NCI-H1105 treated with DMSO at 0.1 percent for 48 hours (cell line): ENCODE data around the gene IREB2.
"Not testable (repeated sequence)": the region's sequence is repeated elsewhere in the genome, so short reads cannot be mapped to it uniquely, and the experiment has no call there.

Experiments used
- DNase-seq: peaks from one replicate; lab custom pipeline; 2025; lab: John Stamatoyannopoulos, UW

Gene IREB2, protein sequence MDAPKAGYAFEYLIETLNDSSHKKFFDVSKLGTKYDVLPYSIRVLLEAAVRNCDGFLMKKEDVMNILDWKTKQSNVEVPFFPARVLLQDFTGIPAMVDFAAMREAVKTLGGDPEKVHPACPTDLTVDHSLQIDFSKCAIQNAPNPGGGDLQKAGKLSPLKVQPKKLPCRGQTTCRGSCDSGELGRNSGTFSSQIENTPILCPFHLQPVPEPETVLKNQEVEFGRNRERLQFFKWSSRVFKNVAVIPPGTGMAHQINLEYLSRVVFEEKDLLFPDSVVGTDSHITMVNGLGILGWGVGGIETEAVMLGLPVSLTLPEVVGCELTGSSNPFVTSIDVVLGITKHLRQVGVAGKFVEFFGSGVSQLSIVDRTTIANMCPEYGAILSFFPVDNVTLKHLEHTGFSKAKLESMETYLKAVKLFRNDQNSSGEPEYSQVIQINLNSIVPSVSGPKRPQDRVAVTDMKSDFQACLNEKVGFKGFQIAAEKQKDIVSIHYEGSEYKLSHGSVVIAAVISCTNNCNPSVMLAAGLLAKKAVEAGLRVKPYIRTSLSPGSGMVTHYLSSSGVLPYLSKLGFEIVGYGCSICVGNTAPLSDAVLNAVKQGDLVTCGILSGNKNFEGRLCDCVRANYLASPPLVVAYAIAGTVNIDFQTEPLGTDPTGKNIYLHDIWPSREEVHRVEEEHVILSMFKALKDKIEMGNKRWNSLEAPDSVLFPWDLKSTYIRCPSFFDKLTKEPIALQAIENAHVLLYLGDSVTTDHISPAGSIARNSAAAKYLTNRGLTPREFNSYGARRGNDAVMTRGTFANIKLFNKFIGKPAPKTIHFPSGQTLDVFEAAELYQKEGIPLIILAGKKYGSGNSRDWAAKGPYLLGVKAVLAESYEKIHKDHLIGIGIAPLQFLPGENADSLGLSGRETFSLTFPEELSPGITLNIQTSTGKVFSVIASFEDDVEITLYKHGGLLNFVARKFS

GRCh38 chr15:78437762-78438618 lies at the start of gene IREB2:
Gene IREB2, plus strand, starts transcription at chr15:78438216. Its CDS starts 122 bp downstream, at chr15:78438338.
- peak; percentile 92 for DNase-seq

GRCh38 chr15:78388865-78389264 lies 49.2 kb upstream of the IREB2 start:
- DNase-seq = no peak

GRCh38 chr15:78389322-78389721 lies 48.7 kb upstream of the IREB2 start:
- no peak for DNase-seq

DNA sequence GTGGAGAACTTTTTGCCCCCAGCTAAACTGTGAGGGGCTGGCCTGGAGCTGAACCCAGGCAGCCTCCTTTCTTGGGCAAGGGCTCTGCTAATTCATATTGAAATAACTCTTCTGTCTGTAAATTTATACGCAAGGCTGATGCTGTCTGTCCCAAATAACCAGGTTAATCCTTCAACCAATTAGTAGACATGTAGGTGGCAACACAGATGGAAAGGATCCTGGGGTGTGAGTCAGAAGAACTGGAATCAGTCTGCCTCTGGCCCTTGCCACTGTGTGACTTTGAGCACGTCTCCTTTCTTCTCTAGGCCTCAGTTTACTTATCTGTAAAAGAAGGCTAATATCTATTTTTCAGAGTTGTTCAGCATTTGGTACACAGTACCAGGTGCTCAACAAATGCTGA lies 48.3 kb upstream of the IREB2 start:
- no peak for DNase-seq

DNA sequence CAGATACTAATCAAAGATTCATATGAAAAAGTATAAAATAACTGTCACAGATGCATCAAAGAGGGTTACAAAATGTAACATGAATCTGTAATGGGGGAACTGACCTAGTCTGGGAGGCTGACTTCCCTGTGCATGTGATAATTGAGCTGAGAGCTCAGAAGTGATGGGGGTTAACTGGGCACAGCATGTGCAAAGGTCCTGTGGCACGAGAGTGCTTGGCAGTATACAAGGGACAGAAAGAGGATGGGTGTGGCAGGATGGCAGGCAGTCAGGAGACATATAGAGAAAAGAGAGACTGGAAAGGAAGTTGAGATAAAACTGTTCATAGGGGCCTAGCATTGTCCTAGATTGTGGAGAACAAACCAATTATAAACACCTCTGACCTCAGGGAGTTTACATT lies 47.8 kb upstream of the IREB2 start:
- DNase-seq = no peak

- no peak for DNase-seq
Measured at GRCh38 chr15:78390826-78391225, 47.2 kb upstream of the IREB2 start.

GRCh38 chr15:78391781-78392180 lies 46.2 kb upstream of the IREB2 start:
- no peak for DNase-seq

DNA sequence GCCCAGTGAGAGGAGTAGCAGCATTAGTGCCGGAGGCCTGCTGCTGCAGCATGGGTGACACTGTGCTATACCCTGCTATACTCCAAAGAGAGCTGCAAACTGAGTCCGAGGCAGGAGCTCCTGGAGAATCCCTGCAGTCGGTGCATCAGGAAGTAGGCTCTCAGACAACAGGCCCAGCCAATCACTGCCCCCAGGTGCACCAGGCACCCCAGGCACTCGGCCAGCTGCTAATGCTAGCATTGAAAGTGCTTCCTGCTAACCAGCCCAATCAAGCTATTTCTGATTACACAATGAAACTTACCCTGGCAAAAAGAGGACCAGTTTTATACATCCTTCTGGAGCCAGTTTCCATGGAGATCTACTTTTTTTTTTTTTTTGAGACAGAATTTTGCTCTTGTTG lies 45.6 kb upstream of the IREB2 start:
- DNase-seq = peak; percentile 83

DNA sequence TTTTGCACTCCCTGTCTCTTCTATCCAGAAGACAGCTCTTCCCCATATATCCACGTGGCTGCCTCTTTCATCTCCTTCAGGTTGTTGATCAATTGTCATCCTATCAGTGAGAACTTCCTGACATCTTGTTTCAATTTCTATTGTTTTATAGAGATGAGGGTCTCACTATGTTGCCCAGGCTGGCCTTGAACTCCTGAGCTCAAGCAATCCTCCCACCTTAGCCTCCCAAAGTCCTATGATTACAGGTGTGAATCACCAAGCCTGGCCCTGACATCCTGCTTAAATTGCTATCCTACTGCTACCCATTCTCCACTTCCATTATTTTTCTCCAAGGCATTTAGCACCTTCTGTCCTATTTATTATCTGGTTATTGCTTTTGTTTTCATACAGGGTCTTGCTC lies 44.9 kb upstream of the IREB2 start:
- no peak for DNase-seq

GRCh38 chr15:78394026-78394425 lies 44.0 kb upstream of the IREB2 start:
- DNase-seq = no peak

- no peak for DNase-seq
Measured at GRCh38 chr15:78394981-78395616, 42.9 kb upstream of the IREB2 start.

DNA sequence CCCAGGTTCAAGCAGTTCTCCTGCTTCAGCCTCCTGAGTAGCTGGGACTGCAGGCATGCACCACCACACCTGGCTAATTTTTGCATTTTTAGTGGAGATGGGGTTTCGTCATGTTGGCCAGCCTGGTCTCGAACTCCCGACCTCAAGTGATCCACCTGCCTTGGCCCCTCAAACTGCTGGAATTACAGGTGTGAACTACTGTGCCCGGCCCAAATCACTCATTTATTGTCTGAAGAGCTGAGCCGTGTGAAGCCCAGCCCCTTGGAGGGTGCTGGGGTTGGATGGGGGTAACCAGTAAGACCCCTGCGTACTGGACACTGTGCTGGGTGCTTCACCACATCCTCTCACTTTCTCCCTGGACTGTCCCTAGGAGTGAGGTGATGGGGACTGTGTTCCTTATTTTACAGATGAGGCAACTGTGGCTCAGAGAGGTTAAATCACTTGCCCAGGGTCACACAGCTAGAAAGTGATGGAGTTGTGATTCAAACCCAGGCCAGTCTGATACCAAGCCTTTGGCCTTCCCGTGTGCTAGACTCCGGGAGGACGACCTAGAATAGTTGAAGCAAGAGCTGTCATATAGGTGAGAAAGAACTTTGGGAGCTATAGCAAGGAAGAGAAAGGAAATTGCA lies 41.7 kb upstream of the IREB2 start:
- no peak for DNase-seq

DNA sequence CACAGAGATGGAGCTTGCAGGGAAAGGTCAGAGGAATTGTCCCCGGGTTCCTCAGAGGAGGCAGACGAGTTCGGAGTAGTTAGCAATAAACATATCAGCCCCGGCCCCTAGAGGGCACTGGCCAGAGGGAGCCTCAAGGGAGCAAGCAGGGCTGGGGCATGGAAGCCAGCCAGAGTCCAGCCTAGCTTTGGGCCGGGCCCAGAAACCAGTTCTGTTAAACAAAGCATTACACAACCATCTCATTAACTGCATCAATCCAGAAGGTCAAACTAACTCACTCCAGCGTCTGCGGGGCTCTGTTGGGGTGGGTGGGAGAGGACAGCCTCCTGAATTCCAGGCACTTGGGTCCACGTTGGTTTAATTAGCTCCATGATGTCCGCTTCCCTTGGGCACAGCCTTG lies 41.0 kb upstream of the IREB2 start:
- no peak for DNase-seq

- DNase-seq = no peak
Measured at GRCh38 chr15:78397382-78397781, 40.6 kb upstream of the IREB2 start.

DNA sequence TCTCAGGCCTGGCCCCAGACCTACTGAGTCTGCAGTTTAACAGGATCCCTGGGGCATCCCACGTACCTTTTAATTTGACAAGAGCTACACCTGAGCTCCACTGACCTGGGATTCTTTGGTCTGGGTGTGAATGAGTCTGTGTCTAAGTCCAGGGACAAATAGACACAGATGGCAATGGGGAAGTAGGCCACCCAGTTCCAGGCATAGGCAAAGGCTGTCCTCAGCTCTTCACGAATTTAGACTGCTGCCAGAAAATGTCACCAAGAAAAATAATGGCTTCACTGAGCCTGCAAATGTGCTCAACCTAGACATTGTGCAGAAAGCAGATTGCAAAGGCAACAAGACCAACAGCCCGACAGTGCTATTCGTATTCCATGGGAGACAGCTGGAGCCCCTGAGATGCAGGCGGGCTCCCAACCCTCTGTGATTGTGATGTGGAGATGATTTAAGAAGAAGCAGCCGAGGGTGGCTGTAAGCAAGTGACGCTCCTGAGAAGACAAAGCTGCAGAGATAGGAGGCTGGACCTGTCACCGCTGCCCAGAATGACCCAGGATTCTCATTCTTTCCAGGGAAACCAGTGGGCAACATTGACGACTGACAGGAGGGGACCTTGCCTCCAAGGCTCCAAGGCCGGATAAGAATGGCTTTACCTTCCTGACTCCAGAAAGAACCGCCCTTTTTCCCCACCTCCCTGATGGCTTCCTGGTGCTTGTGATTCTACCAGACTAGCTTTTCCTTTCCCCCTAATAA lies 39.8 kb upstream of the IREB2 start:
- DNase-seq = no peak

GRCh38 chr15:78399091-78399490 lies 38.9 kb upstream of the IREB2 start:
- no peak for DNase-seq

DNA sequence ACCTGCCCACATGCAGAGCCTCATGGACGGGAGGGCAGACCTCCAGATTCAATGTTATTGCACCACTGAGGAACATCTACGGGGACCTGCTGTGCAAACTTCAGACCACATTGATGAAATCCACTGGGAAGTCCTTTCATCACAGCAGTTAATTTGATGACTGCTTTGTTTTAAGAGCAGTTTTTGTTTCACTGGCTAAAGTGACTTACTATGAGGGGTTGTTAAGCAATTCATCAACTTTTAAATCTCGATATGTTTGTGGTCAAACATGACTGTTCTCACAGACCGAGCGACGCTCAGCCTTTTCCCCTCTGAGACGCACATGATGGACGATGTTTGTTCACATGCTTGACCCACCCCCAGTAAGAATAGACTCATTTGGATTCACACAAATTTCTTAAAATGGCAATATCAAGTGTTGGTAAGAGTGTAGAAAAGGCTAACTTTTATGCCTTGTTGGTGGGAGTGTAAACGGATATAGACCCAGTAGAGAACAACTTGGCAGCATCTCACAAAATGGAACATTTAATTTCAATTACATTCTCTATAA lies 35.9 kb upstream of the IREB2 start:
- no peak for DNase-seq

DNA sequence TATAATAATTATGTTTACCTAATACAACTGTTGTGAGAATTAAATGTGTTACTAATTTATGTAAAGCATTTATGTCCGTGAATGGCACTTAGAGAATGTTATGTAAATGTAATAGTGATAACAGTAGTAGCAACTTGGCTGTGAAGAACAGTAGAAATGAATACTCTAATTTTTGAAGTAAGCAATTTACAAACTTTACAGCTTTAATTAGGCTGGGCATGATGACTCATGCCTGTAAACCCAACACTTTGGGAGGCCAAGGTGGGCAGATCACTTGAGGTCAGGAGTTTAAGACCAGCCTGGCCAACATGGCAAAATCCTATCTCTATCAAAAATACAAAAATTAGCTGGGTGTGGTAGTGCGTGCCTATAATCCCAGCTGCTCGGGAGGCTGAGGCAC lies 33.9 kb upstream of the IREB2 start:
- DNase-seq = no peak

DNA sequence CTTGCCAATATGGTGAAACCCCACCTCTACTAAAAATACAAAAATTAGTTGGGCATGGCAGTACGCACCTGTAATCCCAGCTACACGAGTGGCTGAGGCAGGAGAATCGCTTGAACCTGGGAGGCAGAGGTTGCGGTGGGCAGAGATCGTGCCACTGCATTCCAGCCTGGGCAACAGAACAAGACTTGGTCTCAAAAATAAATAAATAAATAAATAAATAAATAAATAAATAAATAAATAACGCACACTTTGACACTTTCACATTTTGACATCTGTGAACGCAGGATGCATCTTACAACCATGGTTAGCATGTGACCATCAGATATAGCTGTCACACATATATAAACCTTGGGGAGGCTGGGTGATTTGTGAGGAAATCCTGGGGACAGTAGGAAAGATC lies 33.2 kb upstream of the IREB2 start:
- DNase-seq = not testable (repeated sequence)

- DNase-seq = no peak
Measured at GRCh38 chr15:78405336-78405924, 32.6 kb upstream of the IREB2 start.
